ENCODE measurements around the gene RBFOX1. TPM values are rescaled to one million over a fixed set of nuclear protein-coding genes. Genes with fewer than 3 reads are reported as not detected.

The RBFOX1 gene
- total RNA-seq, 1 donor: not detected

DNA sequence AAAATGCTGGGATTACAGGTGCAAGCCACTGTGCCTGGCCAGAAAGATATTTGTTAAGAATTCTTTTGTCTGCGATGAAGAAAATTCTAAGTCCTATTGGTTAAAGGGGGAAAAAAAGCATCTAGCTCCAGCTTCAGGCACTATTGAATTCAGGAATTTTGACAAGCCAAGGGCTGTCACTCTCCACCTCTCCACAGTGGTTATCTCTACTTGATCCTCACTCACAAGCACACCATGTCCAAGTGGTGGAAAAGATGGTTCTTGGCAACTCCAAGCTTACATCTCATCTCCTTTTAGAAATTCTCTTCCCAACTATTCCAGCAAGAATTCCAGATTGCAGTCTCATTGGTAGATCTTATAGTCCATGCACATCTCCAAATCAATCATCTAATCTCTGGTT, 7.1 kb downstream of the RBFOX1 start:
- no peak for DNase-seq (ENCODE audit: low read depth)
- TF ChIP-seq, protein P1, sequence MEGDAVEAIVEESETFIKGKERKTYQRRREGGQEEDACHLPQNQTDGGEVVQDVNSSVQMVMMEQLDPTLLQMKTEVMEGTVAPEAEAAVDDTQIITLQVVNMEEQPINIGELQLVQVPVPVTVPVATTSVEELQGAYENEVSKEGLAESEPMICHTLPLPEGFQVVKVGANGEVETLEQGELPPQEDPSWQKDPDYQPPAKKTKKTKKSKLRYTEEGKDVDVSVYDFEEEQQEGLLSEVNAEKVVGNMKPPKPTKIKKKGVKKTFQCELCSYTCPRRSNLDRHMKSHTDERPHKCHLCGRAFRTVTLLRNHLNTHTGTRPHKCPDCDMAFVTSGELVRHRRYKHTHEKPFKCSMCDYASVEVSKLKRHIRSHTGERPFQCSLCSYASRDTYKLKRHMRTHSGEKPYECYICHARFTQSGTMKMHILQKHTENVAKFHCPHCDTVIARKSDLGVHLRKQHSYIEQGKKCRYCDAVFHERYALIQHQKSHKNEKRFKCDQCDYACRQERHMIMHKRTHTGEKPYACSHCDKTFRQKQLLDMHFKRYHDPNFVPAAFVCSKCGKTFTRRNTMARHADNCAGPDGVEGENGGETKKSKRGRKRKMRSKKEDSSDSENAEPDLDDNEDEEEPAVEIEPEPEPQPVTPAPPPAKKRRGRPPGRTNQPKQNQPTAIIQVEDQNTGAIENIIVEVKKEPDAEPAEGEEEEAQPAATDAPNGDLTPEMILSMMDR (IDR thresholded peaks at IDR 0.05; ENCODE audit: insufficient read depth, low read length): no peak
- no peak overlapping the region for H3K4me3 ChIP-seq (ENCODE audit: low read depth, low read length)

- TF ChIP-seq, protein P1 (IDR thresholded peaks at IDR 0.05; ENCODE audit: insufficient read depth, low read length): no peak
- no peak overlapping the region for H3K4me3 ChIP-seq (ENCODE audit: low read depth, low read length)
Observed at GRCh38 chr16:7340938-7341337, 8.3 kb downstream of the RBFOX1 start.

GRCh38 chr16:7342598-7342997, 10.0 kb downstream of the RBFOX1 start:
- TF ChIP-seq, protein P1 (IDR thresholded peaks at IDR 0.05; ENCODE audit: insufficient read depth, low read length): no peak
- DNase-seq (ENCODE audit: low read depth): no peak

More at GRCh38 chr16:7340938-7341337, 8.3 kb downstream of the RBFOX1 start:
- no peak for DNase-seq (ENCODE audit: low read depth)

GRCh38 chr16:7343243-7343642, 10.6 kb downstream of the RBFOX1 start:
- TF ChIP-seq, protein P1 (IDR thresholded peaks at IDR 0.05; ENCODE audit: insufficient read depth, low read length): no peak
- no peak overlapping the region for H3K4me3 ChIP-seq (ENCODE audit: low read depth, low read length)
- no peak for DNase-seq (ENCODE audit: low read depth)

More at GRCh38 chr16:7342598-7342997, 10.0 kb downstream of the RBFOX1 start:
- H3K4me3 ChIP-seq (ENCODE audit: low read depth, low read length): no peak overlapping the region

GRCh38 chr16:7344830-7345780, 12.5 kb downstream of the RBFOX1 start:
- DNase-seq (ENCODE audit: low read depth): no peak
- TF ChIP-seq, protein P1 (IDR thresholded peaks at IDR 0.05; ENCODE audit: insufficient read depth, low read length): no peak
- no peak overlapping the region for H3K4me3 ChIP-seq (ENCODE audit: low read depth, low read length)

GRCh38 chr16:7350806-7351205, 18.2 kb downstream of the RBFOX1 start:
- no peak overlapping the region for H3K4me3 ChIP-seq (ENCODE audit: low read depth, low read length)
- TF ChIP-seq, protein P1 (IDR thresholded peaks at IDR 0.05; ENCODE audit: insufficient read depth, low read length): no peak
- DNase-seq (ENCODE audit: low read depth): no peak

All from fibroblast of the aortic adventitia (primary cell).